HepG2 (cell line): Measurements from ENCODE around the gene PAX4. TPM values are rescaled to one million over a fixed set of nuclear protein-coding genes. Genes with fewer than 3 reads are reported as not detected.

ENCODE experiments used
- ATRX ChIP-seq: sonication (generic); formaldehyde crosslinking; IDR thresholded peaks from 2 replicates; pipeline ENCODE4 v1.4.0; 2020; ENCODE audit warnings: missing genetic modification reagents, borderline replicate concordance
- CBX5 ChIP-seq: sonication (generic); formaldehyde crosslinking; IDR thresholded peaks from 2 replicates; pipeline ENCODE4 v1.4.0; 2020; ENCODE audit warnings: missing genetic modification reagents, borderline replicate concordance
- CEBPB ChIP-seq: IDR thresholded peaks from 2 replicates; pipeline ENCODE4 v1.6.1; 2011; ENCODE audit warnings: low read depth, low read length, improper control_type of control experiment, borderline replicate concordance
- DBP ChIP-seq: sonication (generic); formaldehyde crosslinking; IDR thresholded peaks from 2 replicates; pipeline ENCODE4 v1.4.0; 2020; ENCODE audit warnings: missing genetic modification reagents; ENCODE audit errors: not compliant biosample characterization
- DRAP1 ChIP-seq: IDR thresholded peaks from 2 replicates; pipeline ENCODE4 v1.6.1; 2016; ENCODE audit warnings: missing genetic modification reagents, missing compliant biosample characterization
- EED ChIP-seq: sonication (generic); formaldehyde crosslinking; IDR thresholded peaks from 2 replicates; pipeline ENCODE4 v1.5.0; 2020; ENCODE audit warnings: mild to moderate bottlenecking, missing genetic modification reagents
- GATAD2A ChIP-seq: IDR thresholded peaks from 2 replicates; pipeline ENCODE4 v1.6.1; 2016
- HNRNPK ChIP-seq: fragments of 200-400 bp; formaldehyde crosslinking; IDR thresholded peaks from 2 replicates; pipeline ENCODE4 v1.6.1; 2018; ENCODE audit warnings: low read length, low read depth, moderate library complexity, mild to moderate bottlenecking; ENCODE audit not compliant: poor library complexity, severe bottlenecking
- KDM1A ChIP-seq: IDR thresholded peaks from 2 replicates; pipeline ENCODE4 v1.6.1; 2016; ENCODE audit warnings: missing compliant biosample characterization
- LRRFIP1 ChIP-seq: sonication (generic); formaldehyde crosslinking; conservative IDR thresholded peaks from 2 replicates; pipeline ENCODE4 v1.4.0; 2020; ENCODE audit warnings: missing genetic modification reagents
- MYPOP ChIP-seq: sonication (generic); formaldehyde crosslinking; IDR thresholded peaks from 2 replicates; pipeline ENCODE4 v1.8.1; 2023; ENCODE audit warnings: mild to moderate bottlenecking, moderate library complexity, missing genetic modification reagents
- NCOA5 ChIP-seq: sonication (generic); formaldehyde crosslinking; IDR thresholded peaks from 2 replicates; pipeline ENCODE4 v1.4.0; 2020; ENCODE audit warnings: missing genetic modification reagents
- PCBP1 ChIP-seq: fragments of 200-400 bp; formaldehyde crosslinking; IDR thresholded peaks from 2 replicates; pipeline ENCODE4 v1.6.1; 2017; ENCODE audit warnings: mild to moderate bottlenecking, low read depth, low read length, borderline replicate concordance
- RAD21 ChIP-seq: fragments of 450-650 bp; formaldehyde crosslinking; IDR thresholded peaks from 2 replicates; pipeline ENCODE4 v1.5.0; 2020; ENCODE audit warnings: mild to moderate bottlenecking
- RBM22 ChIP-seq: fragments of 200-400 bp; formaldehyde crosslinking; optimal IDR thresholded peaks from 2 replicates; pipeline ENCODE3; 2017; ENCODE audit warnings: mild to moderate bottlenecking, low read length, moderate library complexity
- SAP130 ChIP-seq: IDR thresholded peaks from 2 replicates; pipeline ENCODE4 v1.6.1; 2016; ENCODE audit warnings: low read depth
- SETDB1 ChIP-seq: sonication (generic); formaldehyde crosslinking; IDR thresholded peaks from 2 replicates; pipeline ENCODE4 v1.5.1; 2020; ENCODE audit warnings: missing genetic modification reagents, mild to moderate bottlenecking, borderline replicate concordance
- SMAD3 ChIP-seq: sonication (generic); formaldehyde crosslinking; IDR thresholded peaks from 2 replicates; pipeline ENCODE4 v1.4.0; 2020; ENCODE audit warnings: missing genetic modification reagents
- TBX2 ChIP-seq: sonication (generic); formaldehyde crosslinking; IDR thresholded peaks from 2 replicates; pipeline ENCODE4 v1.5.0; 2020; ENCODE audit warnings: missing genetic modification reagents, mild to moderate bottlenecking, borderline replicate concordance
- ZBTB1 ChIP-seq: sonication (generic); formaldehyde crosslinking; IDR thresholded peaks from 2 replicates; pipeline ENCODE4 v1.4.0; 2020; ENCODE audit warnings: missing genetic modification reagents, borderline replicate concordance
- ZNF180 ChIP-seq: sonication (generic); formaldehyde crosslinking; IDR thresholded peaks from 2 replicates; pipeline ENCODE4 v1.4.0; 2020; ENCODE audit warnings: low read depth, missing genetic modification reagents, borderline replicate concordance
- ZNF713 ChIP-seq: sonication (generic); formaldehyde crosslinking; IDR thresholded peaks from 2 replicates; pipeline ENCODE4 v1.4.0; 2020; ENCODE audit warnings: mild to moderate bottlenecking, missing genetic modification reagents
- ZNF792 ChIP-seq: IDR thresholded peaks from 2 replicates; pipeline ENCODE4 v1.6.1; 2016
- ZSCAN5A ChIP-seq: sonication (generic); formaldehyde crosslinking; IDR thresholded peaks from 2 replicates; pipeline ENCODE4 v1.8.0; 2022; ENCODE audit warnings: mild to moderate bottlenecking, missing genetic modification reagents, borderline replicate concordance
- polyA plus RNA-seq, 8 experiments: library from polyadenylated mRNA; depleted of rRNA in 3 of 8; stranded (reverse) in 7 of 8; unstranded in 1 of 8; fragments of >200 nt; fragmentation: Illumina TruSeq in 4 of 8; extraction: Trizol in 4 of 8; gene quantifications; 2 replicates each; pipeline versions ENCODE4 v1.2.1 to v1.2.3, GENCODE V29; 2011 to 2016; ENCODE audit warnings: low read depth in 4 of 8, missing spikeins in 1 of 8, mixed read lengths in 1 of 8; ENCODE audit not compliant: insufficient read depth in 1 of 8
- total RNA-seq, 5 experiments: library from RNA; depleted of rRNA; stranded (reverse); fragments of >200 nt; fragmentation: Illumina TruSeq; extraction: Trizol; gene quantifications; 2 replicates each; pipeline ENCODE4 v1.2.3, GENCODE V29; 2016; ENCODE audit warnings: low read depth in 1 of 5

Gene PAX4
- total and polyA plus RNA-seq, 2 of the 13 experiments (the other 11 are each of a cell fraction or from before 2014, with no cell fraction given) = not detected

GRCh38 chr7:127650847-127651555, 33.1 kb upstream of the PAX4 start (continued):
- TF ChIP-seq RBM22 (no peak), CEBPB (no peak), ZNF792 (no peak), GATAD2A (no peak), LRRFIP1 (no peak), DRAP1 (no peak), SETDB1 (CRISPR knock-in tag) (no peak), RAD21 (no peak), TBX2 (CRISPR knock-in tag) (no peak; the same call in 1 of the 2 replicates), KDM1A (no peak), ZBTB1 (CRISPR knock-in tag) (no peak), EED (CRISPR knock-in tag) (no peak), DBP (CRISPR knock-in tag) (no peak), HNRNPK (no peak), ATRX (CRISPR knock-in tag) (no peak), CBX5 (CRISPR knock-in tag) (no peak), ZNF180 (CRISPR knock-in tag) (no peak), MYPOP (CRISPR knock-in tag) (no peak), ZNF713 (no peak), NCOA5 (CRISPR knock-in tag) (no peak), PCBP1 (no peak), SAP130 (no peak), ZSCAN5A (CRISPR knock-in tag) (no peak), SMAD3 (no peak)
